GM21423 (cell line): ENCODE measurements around the gene U2AF1L4.
"Not testable (repeated sequence)": the region's sequence is repeated elsewhere in the genome, so short reads cannot be mapped to it uniquely, and the experiment has no call there.

ENCODE experiments used
- ATAC-seq: cut with Tn5 transposase; IDR thresholded peaks from one replicate; pipeline ENCODE4 v1.9.1; 2021; ENCODE audit warnings: mild to moderate bottlenecking, moderate library complexity; ENCODE audit not compliant: unreplicated experiment

U2AF1L4 gene

DNA sequence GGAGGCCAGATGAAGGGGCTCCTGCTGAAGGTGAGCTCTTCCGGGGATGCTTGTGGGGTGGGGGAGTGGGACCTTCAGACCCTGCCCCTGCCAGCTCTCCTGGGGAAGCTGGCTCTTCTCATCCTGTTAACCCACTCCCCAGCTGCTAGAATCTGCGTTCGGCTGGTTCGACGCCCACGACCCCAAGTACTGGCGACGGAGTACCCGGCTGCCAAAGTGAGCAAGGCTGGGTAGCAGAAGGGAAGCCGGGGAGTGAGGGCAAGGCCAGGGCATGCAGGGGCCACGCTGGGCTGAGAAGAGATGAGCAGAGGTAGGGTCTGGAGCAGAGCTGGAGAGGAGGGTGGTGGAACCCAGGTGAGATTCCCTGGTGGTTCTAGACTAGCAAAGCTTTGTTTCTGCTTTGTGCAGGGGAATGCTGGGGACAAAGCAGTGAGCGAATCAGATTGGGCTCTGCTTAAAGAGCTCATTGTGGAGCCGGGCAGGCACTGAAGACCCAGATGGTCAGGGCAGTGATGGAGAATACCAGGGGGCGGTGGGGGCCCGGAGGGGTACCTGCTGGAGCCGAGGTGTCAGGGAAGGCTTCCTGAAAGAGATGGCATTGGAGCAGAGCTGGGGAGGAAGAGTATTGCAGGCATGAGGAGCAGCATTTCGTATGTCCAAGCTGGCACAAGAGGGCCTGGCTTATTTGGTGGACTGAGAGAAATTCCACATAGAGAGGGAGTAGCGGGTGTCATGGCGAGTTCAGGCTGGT is 17.1 kb downstream of the U2AF1L4 start:
- no peak for ATAC-seq

GRCh38 chr19:35727053-35727955 is 17.9 kb downstream of the U2AF1L4 start:
- no peak for ATAC-seq

DNA sequence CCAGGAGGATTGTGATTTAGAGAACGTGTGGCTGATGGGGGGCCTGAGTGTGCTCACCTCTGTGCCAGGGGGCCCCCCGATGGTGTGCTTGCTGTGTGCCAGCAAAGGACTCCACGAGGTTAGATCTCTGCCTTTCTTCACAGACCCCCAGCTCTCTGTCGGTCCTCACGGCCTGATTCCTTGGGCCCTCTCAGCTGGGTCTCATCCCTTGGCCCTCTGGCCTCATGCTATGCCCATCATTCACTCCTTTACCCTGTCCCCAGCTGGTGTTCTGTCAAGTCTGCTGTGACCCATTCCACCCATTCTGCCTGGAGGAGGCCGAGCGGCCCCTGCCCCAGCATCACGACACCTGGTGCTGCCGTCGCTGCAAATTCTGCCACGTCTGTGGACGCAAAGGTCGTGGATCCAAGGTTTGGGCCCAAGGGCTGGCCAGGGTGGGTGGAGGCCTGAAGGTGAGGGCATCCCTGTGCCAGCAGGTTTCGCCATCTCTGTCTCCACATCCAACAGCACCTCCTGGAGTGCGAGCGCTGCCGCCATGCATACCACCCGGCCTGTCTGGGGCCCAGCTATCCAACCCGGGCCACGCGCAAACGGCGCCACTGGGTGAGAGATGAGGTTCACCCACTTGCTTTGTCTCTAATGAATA is 19.9 kb downstream of the U2AF1L4 start:
- no peak for ATAC-seq

DNA sequence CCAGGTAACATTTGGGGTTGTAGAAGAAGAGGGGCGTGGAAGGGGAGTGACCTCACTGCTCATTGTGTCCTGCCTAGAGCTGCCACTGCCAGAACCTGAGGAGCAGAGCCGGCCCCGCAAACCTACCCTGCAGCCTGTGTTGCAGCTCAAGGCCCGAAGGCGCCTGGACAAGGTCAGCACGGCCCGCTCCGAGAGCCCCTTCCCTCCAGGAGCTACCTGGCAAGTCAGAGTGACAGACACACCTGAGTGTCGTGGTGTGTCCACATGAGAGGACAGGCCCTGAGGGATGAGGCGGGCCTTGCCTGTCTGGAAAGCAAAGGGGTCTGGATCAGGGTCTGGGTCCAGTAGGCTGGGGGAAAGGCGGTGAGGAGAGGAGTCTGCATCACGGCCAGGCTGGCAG is 20.7 kb downstream of the U2AF1L4 start:
- no peak for ATAC-seq

- ATAC-seq: not testable (repeated sequence)
These were observed 21.1 kb downstream of the U2AF1L4 start for GRCh38 chr19:35724132-35724531.

DNA sequence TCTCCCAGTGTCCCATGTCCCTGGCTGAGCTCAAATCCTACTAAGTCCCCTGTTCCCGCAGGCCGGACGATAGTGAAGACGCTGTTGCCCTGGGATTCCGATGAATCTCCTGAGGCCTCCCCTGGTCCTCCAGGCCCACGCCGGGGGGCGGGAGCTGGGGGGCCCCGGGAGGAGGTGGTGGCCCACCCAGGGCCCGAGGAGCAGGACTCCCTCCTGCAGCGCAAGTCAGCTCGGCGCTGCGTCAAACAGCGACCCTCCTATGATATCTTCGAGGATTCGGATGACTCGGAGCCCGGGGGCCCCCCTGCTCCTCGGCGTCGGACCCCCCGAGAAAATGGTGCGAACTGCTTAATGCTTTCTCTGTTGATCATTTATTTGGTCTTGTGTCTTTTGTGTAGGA is 21.5 kb downstream of the U2AF1L4 start:
- ATAC-seq: no peak

DNA sequence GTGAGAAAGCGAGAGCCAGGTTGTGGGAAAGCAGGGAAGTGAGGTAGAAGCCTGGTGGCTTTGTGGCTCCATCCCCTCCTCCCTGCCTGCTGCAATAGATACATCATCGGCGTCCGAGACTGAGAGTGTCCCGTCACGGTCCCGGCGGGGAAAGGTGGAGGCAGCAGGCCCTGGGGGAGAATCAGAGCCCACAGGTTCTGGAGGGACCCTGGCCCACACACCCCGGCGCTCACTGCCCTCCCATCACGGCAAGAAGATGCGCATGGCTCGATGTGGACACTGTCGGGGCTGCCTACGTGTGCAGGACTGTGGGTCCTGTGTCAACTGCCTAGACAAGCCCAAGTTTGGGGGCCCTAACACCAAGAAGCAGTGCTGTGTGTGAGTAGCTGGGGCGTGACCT is 22.3 kb downstream of the U2AF1L4 start:
- no peak for ATAC-seq

DNA sequence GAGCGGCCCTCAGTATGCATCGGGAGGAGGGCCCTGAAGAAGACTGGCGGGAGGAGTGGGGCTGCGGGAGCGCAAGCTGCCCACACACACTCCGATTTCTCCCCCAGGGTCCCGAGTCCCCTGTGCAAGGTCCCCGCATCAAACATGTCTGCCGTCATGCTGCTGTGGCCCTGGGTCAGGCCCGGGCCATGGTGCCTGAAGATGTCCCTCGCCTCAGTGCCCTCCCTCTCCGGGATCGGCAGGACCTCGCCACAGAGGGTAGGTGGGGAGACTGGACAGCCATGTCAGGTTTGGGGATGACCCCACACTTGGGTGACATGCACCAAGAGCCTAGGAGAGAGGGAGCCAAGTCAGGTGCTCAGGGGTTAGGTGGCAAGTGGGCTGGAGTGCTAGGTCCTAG is 22.8 kb downstream of the U2AF1L4 start:
- no peak for ATAC-seq

DNA sequence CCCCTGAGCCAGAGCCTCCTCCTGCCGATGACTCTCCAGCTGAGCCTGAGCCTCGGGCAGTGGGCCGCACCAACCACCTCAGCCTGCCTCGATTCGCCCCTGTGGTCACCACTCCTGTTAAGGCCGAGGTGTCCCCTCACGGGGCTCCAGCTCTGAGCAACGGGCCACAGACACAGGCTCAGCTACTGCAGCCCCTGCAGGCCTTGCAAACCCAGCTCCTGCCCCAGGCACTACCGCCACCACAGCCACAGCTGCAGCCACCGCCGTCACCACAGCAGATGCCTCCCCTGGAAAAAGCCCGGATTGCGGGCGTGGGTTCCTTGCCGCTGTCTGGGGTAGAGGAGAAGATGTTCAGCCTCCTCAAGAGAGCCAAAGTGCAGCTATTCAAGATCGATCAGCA is 23.8 kb downstream of the U2AF1L4 start:
- no peak for ATAC-seq

GRCh38 chr19:35720648-35721047 is 24.6 kb downstream of the U2AF1L4 start:
- no peak for ATAC-seq

DNA sequence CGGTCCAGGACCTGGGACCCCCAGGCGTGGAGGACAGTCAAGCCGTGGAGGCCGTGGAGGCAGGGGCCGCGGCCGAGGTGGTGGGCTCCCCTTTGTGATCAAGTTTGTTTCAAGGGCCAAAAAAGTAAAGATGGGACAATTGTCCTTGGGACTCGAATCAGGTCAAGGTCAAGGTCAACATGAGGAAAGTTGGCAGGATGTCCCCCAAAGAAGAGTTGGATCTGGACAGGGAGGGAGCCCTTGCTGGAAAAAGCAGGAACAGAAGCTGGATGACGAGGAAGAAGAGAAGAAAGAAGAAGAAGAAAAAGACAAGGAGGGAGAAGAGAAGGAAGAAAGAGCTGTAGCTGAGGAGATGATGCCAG is 25.1 kb downstream of the U2AF1L4 start:
- no peak for ATAC-seq

DNA sequence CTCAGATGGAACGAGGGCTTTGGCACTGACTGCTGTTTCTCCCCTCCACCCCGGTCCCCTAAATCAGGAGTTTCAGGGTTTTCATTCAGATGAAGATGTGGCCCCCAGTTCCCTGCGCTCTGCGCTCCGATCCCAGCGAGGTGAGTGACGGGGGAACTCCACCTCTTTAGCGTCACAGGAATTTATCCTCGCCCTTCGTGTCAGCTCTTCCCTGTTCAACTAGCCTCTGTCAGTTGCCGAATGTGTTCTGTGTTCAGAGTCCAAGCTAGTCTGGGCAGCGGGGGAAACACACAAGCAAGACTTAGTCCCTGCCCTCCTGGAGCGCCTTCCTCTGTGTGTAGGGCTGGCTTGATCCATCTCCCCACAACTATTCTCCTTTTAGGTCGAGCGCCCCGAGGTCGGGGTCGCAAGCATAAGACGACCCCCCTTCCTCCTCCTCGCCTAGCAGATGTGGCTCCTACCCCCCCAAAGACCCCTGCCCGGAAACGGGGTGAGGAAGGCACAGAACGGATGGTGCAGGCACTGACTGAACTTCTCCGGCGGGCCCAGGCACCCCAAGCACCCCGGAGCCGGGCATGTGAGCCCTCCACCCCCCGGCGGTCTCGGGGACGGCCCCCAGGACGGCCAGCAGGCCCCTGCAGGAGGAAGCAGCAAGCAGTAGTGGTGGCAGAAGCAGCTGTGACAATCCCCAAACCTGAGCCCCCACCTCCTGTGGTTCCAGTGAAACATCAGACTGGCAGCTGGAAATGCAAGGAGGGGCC is 25.6 kb downstream of the U2AF1L4 start:
- ATAC-seq: no peak

DNA sequence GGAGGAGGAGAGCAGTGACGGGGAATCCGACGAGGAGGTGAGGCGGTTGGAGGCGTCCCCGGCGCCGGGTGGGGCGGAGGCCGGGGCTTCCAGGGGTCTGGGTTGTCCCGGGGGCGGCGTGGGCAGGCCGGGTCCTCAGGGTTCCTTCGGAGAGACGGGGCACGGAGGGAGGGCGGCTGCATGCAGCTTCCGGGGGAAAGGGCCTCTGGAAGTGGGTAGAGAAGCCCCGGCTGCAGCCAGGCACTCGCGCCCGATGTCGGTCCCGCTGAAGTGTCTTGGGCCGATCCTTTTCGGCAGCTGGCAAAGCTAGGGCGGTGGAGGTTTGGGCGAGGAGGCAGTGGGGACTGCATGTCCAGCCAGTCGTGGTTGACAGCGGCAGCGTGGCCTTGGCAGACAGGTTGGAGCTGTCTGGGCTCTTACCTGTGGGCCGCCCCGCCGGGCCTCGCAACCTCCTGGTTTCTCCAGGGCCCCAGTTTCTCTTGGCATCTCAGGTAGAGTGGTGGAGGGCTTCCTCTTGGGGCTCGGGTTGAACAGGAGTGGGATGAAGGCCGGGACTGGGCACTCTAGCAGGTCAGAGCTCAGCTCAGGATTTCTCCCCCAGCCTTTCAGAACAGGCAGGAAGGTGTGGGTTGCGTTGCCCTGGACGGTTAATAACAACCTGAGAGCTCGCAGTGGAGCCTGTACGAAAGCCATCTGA is 26.7 kb downstream of the U2AF1L4 start:
- ATAC-seq: peak; percentile 5

DNA sequence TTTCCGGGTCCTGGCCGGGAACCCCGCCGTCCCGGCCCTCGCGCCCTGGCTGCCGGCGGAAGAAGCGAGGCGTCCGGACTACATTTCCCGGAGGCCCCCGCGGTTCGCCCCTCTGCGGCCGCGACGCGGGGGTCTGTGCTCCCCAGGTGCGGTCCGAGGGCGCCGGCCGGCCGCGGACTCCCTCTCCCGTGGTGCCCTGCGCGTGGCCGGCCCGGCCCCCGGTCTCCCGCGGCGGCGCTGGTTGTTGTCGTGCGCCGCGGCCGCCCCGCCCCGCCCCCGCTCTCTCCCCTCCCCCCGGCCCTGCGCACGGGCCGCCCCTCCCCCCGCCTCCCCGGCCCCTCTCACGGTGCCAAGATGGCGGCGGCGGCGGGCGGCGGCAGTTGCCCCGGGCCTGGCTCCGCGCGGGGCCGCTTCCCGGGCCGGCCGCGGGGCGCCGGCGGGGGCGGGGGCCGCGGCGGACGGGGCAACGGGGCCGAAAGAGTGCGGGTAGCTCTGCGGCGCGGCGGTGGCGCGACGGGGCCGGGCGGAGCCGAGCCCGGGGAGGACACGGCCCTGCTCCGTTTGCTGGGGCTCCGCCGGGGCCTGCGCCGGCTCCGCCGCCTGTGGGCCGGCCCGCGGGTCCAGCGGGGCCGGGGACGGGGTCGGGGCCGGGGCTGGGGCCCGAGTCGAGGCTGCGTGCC is 27.4 kb downstream of the U2AF1L4 start, which contains the start of gene KMT2B:
Gene KMT2B (plus strand): TSS at position 339 of the 680 bp plus-strand sequence. CDS start 16 bp downstream, at position 355.
- ATAC-seq: peak; percentile 4

DNA sequence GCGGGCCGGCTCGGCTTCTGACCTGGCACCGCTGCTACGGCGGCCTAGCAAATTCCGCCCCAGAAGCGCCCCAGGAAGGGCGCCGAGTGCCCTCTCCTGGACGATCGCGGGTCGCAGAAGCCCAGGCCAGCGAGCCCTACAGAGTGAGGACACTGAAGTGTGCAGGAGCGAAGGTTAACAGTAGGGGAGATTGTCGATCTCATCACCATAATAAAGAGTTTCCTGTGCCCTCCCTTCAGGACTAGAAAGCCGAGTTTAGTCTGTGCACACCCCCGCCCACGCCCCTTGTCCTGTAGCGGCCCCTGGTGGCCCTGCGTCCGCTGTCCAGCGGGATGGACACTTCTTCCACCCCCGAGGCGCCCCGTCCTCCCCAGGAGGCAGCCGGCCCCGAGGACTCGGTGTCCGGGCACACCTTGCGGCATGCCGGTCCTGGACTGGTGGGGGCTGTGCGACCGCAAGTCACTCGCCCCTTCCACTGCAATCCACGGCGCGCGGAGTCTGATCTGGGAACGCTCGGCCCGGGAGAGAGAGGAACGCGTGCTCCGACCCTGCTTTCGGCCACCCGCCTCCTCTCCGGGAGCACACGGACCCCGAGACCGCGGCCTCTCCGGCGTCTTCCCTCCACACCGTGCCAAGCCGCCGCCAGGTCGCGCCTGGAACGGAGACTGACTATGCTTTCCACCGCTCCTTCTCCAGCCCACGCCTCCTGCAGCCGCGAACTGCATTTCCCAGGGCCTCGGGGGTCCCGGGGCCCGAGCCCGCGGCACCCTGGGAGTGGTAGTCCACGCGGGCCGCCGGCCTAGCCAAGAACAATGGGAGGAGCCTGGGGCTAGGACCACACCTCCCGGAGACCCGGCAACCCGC is 28.2 kb downstream of the U2AF1L4 start:
- peak; percentile 55 for ATAC-seq

DNA sequence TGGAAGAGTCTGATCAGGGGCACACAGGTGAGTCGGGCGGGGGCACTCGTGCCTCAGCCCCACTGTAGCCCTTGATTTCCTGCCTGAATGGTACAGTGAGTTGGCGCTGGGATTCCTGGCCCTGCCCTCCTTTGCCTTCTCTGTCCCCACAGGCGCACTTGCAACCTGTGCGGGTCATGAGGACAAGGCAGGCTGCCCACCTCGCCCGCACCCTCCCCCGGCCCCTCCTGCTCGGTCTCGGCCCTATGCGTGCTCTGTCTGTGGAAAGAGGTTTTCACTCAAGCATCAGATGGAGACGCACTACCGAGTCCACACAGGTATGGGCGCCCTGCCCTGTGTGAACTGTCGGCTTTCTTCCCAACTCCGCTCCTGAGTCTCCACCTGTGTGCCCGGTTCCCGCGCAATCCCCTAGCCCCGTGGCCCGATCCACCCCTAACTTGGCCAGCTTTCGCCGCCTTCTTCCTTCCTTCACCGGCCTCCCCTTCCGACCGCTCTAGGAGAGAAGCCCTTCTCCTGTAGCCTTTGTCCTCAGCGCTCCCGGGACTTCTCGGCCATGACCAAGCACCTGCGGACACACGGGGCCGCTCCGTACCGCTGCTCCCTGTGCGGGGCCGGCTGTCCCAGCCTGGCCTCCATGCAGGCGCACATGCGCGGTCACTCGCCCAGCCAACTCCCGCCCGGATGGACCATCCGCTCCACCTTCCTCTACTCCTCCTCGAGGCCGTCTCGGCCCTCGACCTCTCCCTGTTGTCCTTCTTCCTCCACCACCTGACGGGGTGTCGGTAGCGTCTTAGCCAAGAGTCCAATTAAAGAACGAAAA is 29.0 kb downstream of the U2AF1L4 start:
- ATAC-seq: no peak

DNA sequence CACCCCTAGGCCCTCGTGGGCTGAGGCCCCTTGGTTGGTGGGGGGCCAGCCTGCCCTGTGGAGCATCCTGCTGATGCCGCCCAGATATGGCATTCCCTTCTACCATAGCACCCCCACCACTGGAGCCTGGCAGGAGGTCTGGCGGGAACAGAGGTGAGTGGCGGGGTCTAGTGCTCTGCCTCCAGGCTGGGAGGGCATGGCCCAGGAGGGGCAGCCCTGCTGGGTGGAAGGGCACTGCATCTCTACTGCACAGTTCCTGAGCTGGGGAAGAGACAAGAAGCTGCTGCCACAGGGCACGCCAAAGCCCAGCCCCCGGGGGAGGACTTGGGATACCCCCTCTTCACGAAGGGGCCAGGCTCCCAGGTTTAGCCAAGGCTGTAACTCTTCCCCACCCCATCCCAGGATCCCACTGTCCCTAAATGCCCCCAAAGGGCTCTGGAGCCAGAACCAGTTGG is 29.8 kb downstream of the U2AF1L4 start:
- ATAC-seq: no peak
